Left ventricle myocardium inferior (tissue), 1 donor: Measurements from ENCODE around the gene HMCES. TPM values are rescaled to one million over a fixed set of nuclear protein-coding genes. Genes with fewer than 3 reads are reported as not detected.
"Not testable (repeated sequence)": the region's sequence is repeated elsewhere in the genome, so short reads cannot be mapped to it uniquely, and the experiment has no call there.

Experiments
- DNase-seq: peaks from one replicate; pipeline ENCODE4 v3.0.0-alpha.2; 2020
- H3K27ac ChIP-seq: fragments of 200-600 bp; replicated peaks from 2 replicates; pipeline ENCODE4 v1.8.0; 2021
- H3K27me3 ChIP-seq: fragments of 200-600 bp; 2 replicates; pipeline ENCODE4 v1.8.0; 2021; ENCODE audit warnings: low read depth
- H3K36me3 ChIP-seq: fragments of 200-600 bp; 2 replicates; pipeline ENCODE4 v1.8.0; 2021
- H3K4me1 ChIP-seq: fragments of 200-600 bp; 2 replicates; pipeline ENCODE4 v1.8.0; 2021
- H3K4me3 ChIP-seq: fragments of 200-600 bp; 2 replicates; pipeline ENCODE4 v1.8.0; 2021; ENCODE audit warnings: mild to moderate bottlenecking, moderate library complexity
- H3K9me3 ChIP-seq: fragments of 200-600 bp; replicated peaks from 2 replicates; pipeline ENCODE4 v1.8.0; 2021
- intact Hi-C: fragments of 100-400 bp; cut with micrococcal nuclease; formaldehyde crosslinking; loops from one replicate; pipeline ENCODE4 v1.11.0; 2022
- total RNA-seq: library from RNA; stranded (reverse); fragmentation: NEBNext Ultra II Directional; extraction: Animal tissue kit (Norgen Biotek cat#: 25700); gene quantifications from one replicate; pipeline ENCODE4 v1.2.1, GENCODE V29; 2021
- TF ChIP-seq, protein P1 (sequence below): fragments of 200-600 bp; IDR thresholded peaks from 2 replicates; pipeline ENCODE4 v1.8.0; 2021; ENCODE audit warnings: antibody characterized with exemption, mild to moderate bottlenecking, borderline replicate concordance
- donor health status: DM: no; HTN: yes; CAD: no; lungs with severe emphysema.

The HMCES gene
- total RNA-seq, 1 donor from 2014 or later, result 38.5 TPM

- TF ChIP-seq, protein P1, sequence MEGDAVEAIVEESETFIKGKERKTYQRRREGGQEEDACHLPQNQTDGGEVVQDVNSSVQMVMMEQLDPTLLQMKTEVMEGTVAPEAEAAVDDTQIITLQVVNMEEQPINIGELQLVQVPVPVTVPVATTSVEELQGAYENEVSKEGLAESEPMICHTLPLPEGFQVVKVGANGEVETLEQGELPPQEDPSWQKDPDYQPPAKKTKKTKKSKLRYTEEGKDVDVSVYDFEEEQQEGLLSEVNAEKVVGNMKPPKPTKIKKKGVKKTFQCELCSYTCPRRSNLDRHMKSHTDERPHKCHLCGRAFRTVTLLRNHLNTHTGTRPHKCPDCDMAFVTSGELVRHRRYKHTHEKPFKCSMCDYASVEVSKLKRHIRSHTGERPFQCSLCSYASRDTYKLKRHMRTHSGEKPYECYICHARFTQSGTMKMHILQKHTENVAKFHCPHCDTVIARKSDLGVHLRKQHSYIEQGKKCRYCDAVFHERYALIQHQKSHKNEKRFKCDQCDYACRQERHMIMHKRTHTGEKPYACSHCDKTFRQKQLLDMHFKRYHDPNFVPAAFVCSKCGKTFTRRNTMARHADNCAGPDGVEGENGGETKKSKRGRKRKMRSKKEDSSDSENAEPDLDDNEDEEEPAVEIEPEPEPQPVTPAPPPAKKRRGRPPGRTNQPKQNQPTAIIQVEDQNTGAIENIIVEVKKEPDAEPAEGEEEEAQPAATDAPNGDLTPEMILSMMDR, result no peak
- Histone ChIP-seq H3K27me3 (no peaks in the 10 kb centered on the region), H3K9me3 (no peaks in the 10 kb centered on the region), H3K27ac (peak overlapping the region; percentile 81), H3K36me3 (no peaks in the 10 kb centered on the region), H3K4me1 (peaks cover 24% of the 10 kb centered on the region), H3K4me3 (no peak overlapping the region)
- no peak for DNase-seq
- intact Hi-C loops, result no loop called here
Observed at GRCh38 chr3:129240436-129240835, 38.2 kb upstream of the HMCES start.

- TF ChIP-seq, protein P1, result no peak
- peak overlapping the region; percentile 79 for H3K27ac ChIP-seq
- intact Hi-C loops, result loop anchor here (5.0 kb wide), 1 partner anchor 193 kb away; no protein-coding TSS in a partner anchor
Observed at GRCh38 chr3:129245141-129245540, 33.5 kb upstream of the HMCES start.

DNA sequence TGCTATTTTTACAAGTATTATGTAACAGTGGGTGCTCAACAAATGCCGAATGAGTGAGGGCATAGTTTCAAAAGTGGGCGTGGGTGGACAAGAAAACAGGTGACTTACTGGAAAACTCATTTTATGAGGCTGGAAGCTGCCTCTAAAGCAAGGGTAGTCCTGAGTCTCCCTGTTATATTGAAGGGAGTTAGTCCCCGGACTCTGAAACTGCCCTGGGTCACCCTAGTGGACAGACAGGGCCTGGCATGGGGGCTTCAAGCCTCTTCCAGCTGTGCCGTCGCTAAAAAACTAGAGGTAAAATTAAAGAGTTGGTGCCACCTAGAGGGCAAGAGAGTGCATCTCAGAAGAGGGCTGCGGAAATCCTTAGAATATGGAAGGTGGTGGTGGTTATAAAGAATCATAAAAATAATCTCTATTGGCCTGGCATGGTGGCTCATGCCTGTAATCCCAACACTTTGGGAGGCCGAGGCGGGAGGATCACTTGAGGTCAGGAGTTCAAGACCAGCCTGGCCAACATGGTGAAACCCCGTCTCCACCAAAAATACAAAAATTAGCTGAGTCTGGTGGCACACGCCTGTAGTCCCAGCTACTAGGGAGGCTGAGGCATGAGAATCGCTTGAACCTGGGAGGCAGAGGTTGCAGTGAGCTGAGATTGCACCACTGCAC is 32.9 kb upstream of the HMCES start:
- intact Hi-C loops, result loop anchor here (5.0 kb wide), 1 partner anchor 193 kb away; no protein-coding TSS in a partner anchor
- not testable (repeated sequence) for H3K36me3 ChIP-seq, H3K9me3 ChIP-seq, H3K27me3 ChIP-seq
- TF ChIP-seq, protein P1, result peak; percentile 98
- DNase-seq, result peak; percentile 79
- Histone ChIP-seq H3K27ac (peak overlapping the region; percentile 79), H3K4me1 (peaks cover 46% of the 10 kb centered on the region), H3K4me3 (peak overlapping the region; percentile 29)

More at GRCh38 chr3:129245141-129245540, 33.5 kb upstream of the HMCES start:
- no peak for DNase-seq
- Histone ChIP-seq H3K4me1 (peaks cover 42% of the 10 kb centered on the region), H3K4me3 (no peak overlapping the region), H3K27me3 (no peaks in the 10 kb centered on the region), H3K9me3 (no peaks in the 10 kb centered on the region), H3K36me3 (no peaks in the 10 kb centered on the region)

DNA sequence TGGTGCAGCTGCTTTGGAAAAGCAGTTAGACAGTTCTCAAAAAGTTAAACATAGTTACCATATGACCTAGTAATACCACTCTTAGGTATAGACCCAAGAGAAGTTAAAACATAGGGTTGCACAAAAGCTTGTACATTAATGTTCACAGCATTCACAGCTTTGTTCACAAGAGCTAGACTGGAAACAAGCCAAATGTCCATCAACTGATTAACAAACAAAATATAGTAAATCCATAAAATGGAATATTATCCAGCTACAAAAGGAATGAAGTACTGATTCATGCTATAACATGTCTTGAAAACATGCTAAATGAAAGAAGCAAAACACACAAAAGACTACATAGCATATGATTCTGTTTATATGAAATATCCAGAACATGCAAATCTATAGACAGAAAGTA is 32.0 kb upstream of the HMCES start:
- H3K4me1 ChIP-seq, result peaks cover 54% of the 10 kb centered on the region
- no peaks in the 10 kb centered on the region for H3K9me3 ChIP-seq
- no peak overlapping the region for H3K27ac ChIP-seq
- peaks cover 3% of the 10 kb centered on the region for H3K36me3 ChIP-seq
- TF ChIP-seq, protein P1, result no peak
- H3K4me3 ChIP-seq, result no peak overlapping the region
- no peaks in the 10 kb centered on the region for H3K27me3 ChIP-seq
- DNase-seq, result no peak
- intact Hi-C loops, result loop anchor here (5.0 kb wide), 1 partner anchor 194 kb away; no protein-coding TSS in a partner anchor

- Histone ChIP-seq H3K4me3 (peak overlapping the region; percentile 95), H3K9me3 (no peaks in the 10 kb centered on the region), H3K4me1 (peaks cover 69% of the 10 kb centered on the region), H3K36me3 (peaks cover 21% of the 10 kb centered on the region), H3K27me3 (no peaks in the 10 kb centered on the region), H3K27ac (peak overlapping the region; percentile 90)
- intact Hi-C loops, result loop anchor here (5.0 kb wide), 1 partner anchor 196 kb away; no protein-coding TSS in a partner anchor
- DNase-seq, result no peak
- TF ChIP-seq, protein P1, result no peak
Observed at GRCh38 chr3:129248286-129248979, 30.2 kb upstream of the HMCES start.
